Measurements from ENCODE around the gene RSPO4. TPM values are rescaled to one million over a fixed set of nuclear protein-coding genes. Genes with fewer than 3 reads are reported as not detected.

Gene RSPO4
- total and polyA plus RNA-seq, 2 of the 8 experiments (the other 6 are each of a cell fraction or from before 2014, with no cell fraction given), result 3.4 to 6.4 TPM

GRCh38 chr20:1015181-1015580, 13.1 kb upstream of the RSPO4 start:
- no peak overlapping the region for H2BK20ac ChIP-seq (ENCODE audit: low read length)
- WGBS, 2 experiments (ENCODE audit: extremely low coverage in 1 of 2, insufficient coverage in 1 of 2, insufficient read length in 1 of 2, insufficient replicate concordance in 2 of 2, low coverage in 1 of 2, low lambda C conversion rate in 2 of 2, missing lambda C conversion rate in 1 of 2), result 92% methylated on average over 1 of the region's 1 CpG; no CpG with 5 or more reads in 1 of the 2 experiments
- ChIA-PET CTCF (ENCODE audit: partially characterized antibody) (interaction anchor here (1.4 kb wide), 1 partner anchor 33 kb away, joined by 3 read pairs; no protein-coding TSS in a partner anchor), POLR2A (ENCODE audit: partially characterized antibody) (no interaction called here)
- no peaks in the 10 kb centered on the region for H3K79me2 ChIP-seq (ENCODE audit: control insufficient read depth in 1 of 2, insufficient read depth in 2 of 2, low read length in 2 of 2)
- H2BK5ac ChIP-seq (ENCODE audit: low read depth, low read length), result no peak overlapping the region
- peaks cover 5% of the 10 kb centered on the region; the same call in 1 of the 2 replicates for H3K23me2 ChIP-seq (ENCODE audit: low read depth, low read length)
- FAIRE-seq, result no peak
- no peak overlapping the region for H2AFZ ChIP-seq (ENCODE audit: low read length)
- no peak overlapping the region for H3K4me3 ChIP-seq (ENCODE audit: extremely low read depth in 1 of 4, insufficient read depth in 2 of 4, low read depth in 3 of 4, low read length in 4 of 4)
- H3K4me1 ChIP-seq (replicated peaks in 1 of 4; ENCODE audit: control insufficient read depth in 3 of 4, insufficient read depth in 4 of 4, low read length in 3 of 4), result no peaks in the 10 kb centered on the region
- no peak overlapping the region for H3K23ac ChIP-seq (ENCODE audit: insufficient read length)
- no peak overlapping the region for H3K27ac ChIP-seq (ENCODE audit: low read depth, low read length)
- H3K9ac ChIP-seq (replicated peaks in 1 of 4; ENCODE audit: extremely low read depth in 1 of 4, low read depth in 3 of 4, low read length in 3 of 4), result no peak overlapping the region
- H3K36me3 ChIP-seq (ENCODE audit: control insufficient read depth in 2 of 4, insufficient read depth in 4 of 4, low read length in 3 of 4), result no peaks in the 10 kb centered on the region
- H3K27me3 ChIP-seq (replicated peaks in 1 of 4; ENCODE audit: control insufficient read depth in 3 of 4, extremely low read depth in 1 of 4, insufficient read depth in 3 of 4, low read length in 3 of 4), result no peaks in the 10 kb centered on the region
- no peak overlapping the region for H2BK12ac ChIP-seq (ENCODE audit: low read depth, low read length)
- H4K20me1 ChIP-seq (replicated peaks in 1 of 2; ENCODE audit: control insufficient read depth in 1 of 2, insufficient read depth in 2 of 2, low read length in 2 of 2), result no peaks in the 10 kb centered on the region
- H3K9me3 ChIP-seq (ENCODE audit: insufficient read depth in 2 of 2, low read depth in 1 of 2, low read length in 1 of 2), result no peaks in the 10 kb centered on the region
- no peak overlapping the region for H3K18ac ChIP-seq (ENCODE audit: extremely low read depth, low read length)
- H3K4me2 ChIP-seq (ENCODE audit: insufficient read depth in 1 of 2, low read depth in 2 of 2, low read length in 2 of 2), result no peak overlapping the region
- H3K79me1 ChIP-seq (ENCODE audit: low read depth, low read length), result no peaks in the 10 kb centered on the region
- no peak for DNase-seq (ENCODE audit: low read depth in 1 of 2, low spot score in 2 of 2)
- no peak overlapping the region for H3K4ac ChIP-seq (replicated peaks; ENCODE audit: insufficient read length, low read depth, low read length)
- H4K8ac ChIP-seq (ENCODE audit: extremely low read depth, insufficient read depth, low read length), result no peak overlapping the region
- H2BK120ac ChIP-seq (replicated peaks; ENCODE audit: low read depth, low read length), result no peak overlapping the region
- no peak overlapping the region for H2BK15ac ChIP-seq (ENCODE audit: low read length)
- H3K56ac ChIP-seq (replicated peaks; ENCODE audit: insufficient read length, low read depth, low read length), result no peak overlapping the region
- H4K5ac ChIP-seq (ENCODE audit: insufficient read length, low read depth, low read length), result no peak overlapping the region
- H2AK5ac ChIP-seq (ENCODE audit: low read depth, low read length), result no peak overlapping the region
- H4K91ac ChIP-seq (replicated peaks; ENCODE audit: insufficient read length, low read length), result no peak overlapping the region
- H3K14ac ChIP-seq (ENCODE audit: insufficient read length), result no peak overlapping the region
- no peak for TF ChIP-seq ZNF274 (IDR thresholded peaks at IDR 0.05; ENCODE audit: borderline replicate concordance, extremely low read depth, low read length)
- no peak for TF ChIP-seq JUND (IDR thresholded peaks at IDR 0.05; ENCODE audit: low read length)
- TF ChIP-seq RXRA (IDR thresholded peaks at IDR 0.05; ENCODE audit: insufficient read depth, low read depth, low read length), result no peak
- no peak for TF ChIP-seq HDAC6 (IDR thresholded peaks at IDR 0.05; ENCODE audit: low read depth, low read length)
- no peak for TF ChIP-seq E2F6 (IDR thresholded peaks at IDR 0.05)
- TF ChIP-seq CTBP2 (IDR thresholded peaks at IDR 0.05; ENCODE audit: borderline replicate concordance, insufficient read depth, insufficient read length, low read length), result no peak
- no peak for TF ChIP-seq PHF8 (conservative IDR thresholded peaks at IDR 0.05; ENCODE audit: low read depth, low read length)
- TF ChIP-seq CTCF (IDR thresholded peaks at IDR 0.05; ENCODE audit: control extremely low read depth in 1 of 3, insufficient read depth in 1 of 3, low read depth in 1 of 3, low read length in 3 of 3), result no peak
- no peak for TF ChIP-seq SRF (IDR thresholded peaks at IDR 0.05; ENCODE audit: low read depth, low read length)
- no peak for TF ChIP-seq GTF2F1 (IDR thresholded peaks at IDR 0.05; ENCODE audit: borderline replicate concordance, low read depth, low read length)

Data from H1 (cell line).